ENCODE data around the gene TSPAN17. TPM values are rescaled to one million over a fixed set of nuclear protein-coding genes. Genes with fewer than 3 reads are reported as not detected.

The TSPAN17 gene
- polyA plus RNA-seq, 1 experiment: 40.9 TPM

Small RNA genes within 50 kb of the gene (small RNA-seq; reads per million reads assigned to genes)
- not detected for gene MIR4281 (ENCODE audit: insufficient read length, low read depth)

Other genes starting within 250 kb of the TSPAN17 start
- gene CLTB, start 230.9 kb upstream of the TSPAN17 start, polyA plus RNA-seq (2011; rRNA removed): 66.2 and 67.3 TPM in 2 replicates
- gene FAF2, start 199.1 kb upstream of the TSPAN17 start, polyA plus RNA-seq (2011; rRNA removed): 57.1 and 68.7 TPM in 2 replicates
- 4.0 and 4.5 TPM in 2 replicates for gene RNF44, start 110.1 kb upstream of the TSPAN17 start, polyA plus RNA-seq (2011; rRNA removed)
- not detected in 2 replicates for gene CDHR2, start 98.1 kb upstream of the TSPAN17 start, polyA plus RNA-seq (2011; rRNA removed)
- gene GPRIN1, start 37.3 kb upstream of the TSPAN17 start, polyA plus RNA-seq (2011; rRNA removed): 4.0 and 5.1 TPM in 2 replicates
- gene SNCB, start 16.9 kb upstream of the TSPAN17 start, polyA plus RNA-seq (2011; rRNA removed): 0.17 and 0.20 TPM in 2 replicates
- gene EIF4E1B, start 16.8 kb upstream of the TSPAN17 start, polyA plus RNA-seq (2011; rRNA removed): not detected in 2 replicates
- not detected in 2 replicates for gene UNC5A, start 163.1 kb downstream of the TSPAN17 start, polyA plus RNA-seq (2011; rRNA removed)

Measured in AG04450 (cell line).